ENCODE data around the gene MLLT3.

GRCh38 chr9:20303066-20303465, 319.2 kb downstream of the MLLT3 start:
- TF ChIP-seq CTCF (IDR thresholded peaks at IDR 0.05; ENCODE audit: insufficient read depth, low read depth, low read length) (no peak), EZH2 (IDR thresholded peaks at IDR 0.05; ENCODE audit: insufficient read depth, low read length) (no peak)
